ENCODE measurements around the gene CEP131. TPM values are rescaled to one million over a fixed set of nuclear protein-coding genes. Genes with fewer than 3 reads are reported as not detected.

CEP131 gene
- total and polyA plus RNA-seq, 2 of the 8 experiments (the other 6 are each of a cell fraction or from before 2014, with no cell fraction given), result 5.9 to 23.2 TPM

DNA sequence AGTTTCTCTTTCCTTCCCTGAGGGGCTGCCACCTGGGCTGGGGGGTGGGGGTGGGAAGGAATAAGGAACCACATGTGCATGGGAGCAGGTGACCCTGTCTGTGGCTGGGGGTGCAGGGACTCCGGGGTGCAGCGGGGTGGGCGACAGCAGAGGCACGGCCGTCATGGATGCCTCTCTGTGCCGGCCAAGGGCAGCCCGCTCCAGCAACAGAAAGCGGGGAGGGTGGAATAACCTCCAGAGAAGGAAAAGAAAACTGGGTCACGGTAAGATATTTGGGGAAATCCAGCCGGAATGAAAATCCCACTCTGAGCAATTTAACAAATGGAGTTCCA lies 20.5 kb upstream of the CEP131 start:
- Histone ChIP-seq H3K56ac (replicated peaks; ENCODE audit: insufficient read length, low read depth, low read length) (no peak overlapping the region), H4K91ac (replicated peaks; ENCODE audit: insufficient read length, low read length) (no peak overlapping the region)
- CTCF ChIA-PET (ENCODE audit: partially characterized antibody), result interaction anchor here (1.3 to 1.6 kb wide), 4 partner anchors 13 to 141 kb away, joined by 3 to 7 read pairs (median 6); no protein-coding TSS in a partner anchor
- TF ChIP-seq JUND (IDR thresholded peaks at IDR 0.05; ENCODE audit: low read length) (no peak), TEAD4 (IDR thresholded peaks at IDR 0.05; ENCODE audit: low read depth, low read length) (no peak), BRCA1 (IDR thresholded peaks at IDR 0.05; ENCODE audit: low read depth, low read length) (no peak), SRF (IDR thresholded peaks at IDR 0.05; ENCODE audit: low read depth, low read length) (no peak), CHD1 (IDR thresholded peaks at IDR 0.05; ENCODE audit: low read depth, low read length) (no peak), TAF1 (IDR thresholded peaks at IDR 0.05; ENCODE audit: low read depth, low read length) (no peak), RAD21 (IDR thresholded peaks at IDR 0.05 in 1 of 2, conservative IDR thresholded peaks at IDR 0.05 in 1 of 2; ENCODE audit: low read depth in 2 of 2, low read length in 2 of 2) (no peak), MAFK (IDR thresholded peaks at IDR 0.05; ENCODE audit: low read depth, low read length) (no peak), RBBP5 (IDR thresholded peaks at IDR 0.05; ENCODE audit: borderline replicate concordance, low read depth, low read length) (no peak)
- TF ChIP-seq, protein P1, sequence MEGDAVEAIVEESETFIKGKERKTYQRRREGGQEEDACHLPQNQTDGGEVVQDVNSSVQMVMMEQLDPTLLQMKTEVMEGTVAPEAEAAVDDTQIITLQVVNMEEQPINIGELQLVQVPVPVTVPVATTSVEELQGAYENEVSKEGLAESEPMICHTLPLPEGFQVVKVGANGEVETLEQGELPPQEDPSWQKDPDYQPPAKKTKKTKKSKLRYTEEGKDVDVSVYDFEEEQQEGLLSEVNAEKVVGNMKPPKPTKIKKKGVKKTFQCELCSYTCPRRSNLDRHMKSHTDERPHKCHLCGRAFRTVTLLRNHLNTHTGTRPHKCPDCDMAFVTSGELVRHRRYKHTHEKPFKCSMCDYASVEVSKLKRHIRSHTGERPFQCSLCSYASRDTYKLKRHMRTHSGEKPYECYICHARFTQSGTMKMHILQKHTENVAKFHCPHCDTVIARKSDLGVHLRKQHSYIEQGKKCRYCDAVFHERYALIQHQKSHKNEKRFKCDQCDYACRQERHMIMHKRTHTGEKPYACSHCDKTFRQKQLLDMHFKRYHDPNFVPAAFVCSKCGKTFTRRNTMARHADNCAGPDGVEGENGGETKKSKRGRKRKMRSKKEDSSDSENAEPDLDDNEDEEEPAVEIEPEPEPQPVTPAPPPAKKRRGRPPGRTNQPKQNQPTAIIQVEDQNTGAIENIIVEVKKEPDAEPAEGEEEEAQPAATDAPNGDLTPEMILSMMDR (IDR thresholded peaks at IDR 0.05; ENCODE audit: control extremely low read depth in 1 of 3, insufficient read depth in 1 of 3, low read depth in 1 of 3, low read length in 3 of 3), result no peak
- TF ChIP-seq, protein P2, sequence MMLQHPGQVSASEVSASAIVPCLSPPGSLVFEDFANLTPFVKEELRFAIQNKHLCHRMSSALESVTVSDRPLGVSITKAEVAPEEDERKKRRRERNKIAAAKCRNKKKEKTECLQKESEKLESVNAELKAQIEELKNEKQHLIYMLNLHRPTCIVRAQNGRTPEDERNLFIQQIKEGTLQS (IDR thresholded peaks at IDR 0.05; ENCODE audit: insufficient read depth, low read depth, low read length), result no peak

More for the DNA sequence above, 20.5 kb upstream of the CEP131 start:
- H3K4me3 ChIP-seq (ENCODE audit: extremely low read depth in 1 of 4, insufficient read depth in 2 of 4, low read depth in 3 of 4, low read length in 4 of 4), result no peak overlapping the region
- H3K23ac ChIP-seq (ENCODE audit: insufficient read length), result no peak overlapping the region
- peaks cover 0 to 8% (median 3%) of the 10 kb centered on the region in 4 experiments; a peak in 2 of 7 replicates for H3K4me1 ChIP-seq (replicated peaks in 1 of 4; ENCODE audit: control insufficient read depth in 3 of 4, insufficient read depth in 4 of 4, low read length in 3 of 4)
- POLR2A ChIA-PET (ENCODE audit: partially characterized antibody), result interaction anchor here (1.3 kb wide), 1 partner anchor 276 kb away, joined by 3 read pairs; no protein-coding TSS in a partner anchor
- H3K27me3 ChIP-seq (replicated peaks in 1 of 4; ENCODE audit: control insufficient read depth in 3 of 4, extremely low read depth in 1 of 4, insufficient read depth in 3 of 4, low read length in 3 of 4), result no peaks in the 10 kb centered on the region
- DNase-seq (ENCODE audit: low read depth in 1 of 2, low spot score in 2 of 2), result no peak
- H4K20me1 ChIP-seq (replicated peaks in 1 of 2; ENCODE audit: control insufficient read depth in 1 of 2, insufficient read depth in 2 of 2, low read length in 2 of 2), result peaks cover 10 to 17% of the 10 kb centered on the region in 2 experiments
- 0 out of 2 replicates have a peak overlapping the region, but pooled peaks have one; percentile 76 for H4K8ac ChIP-seq (ENCODE audit: extremely low read depth, insufficient read depth, low read length)
- H2AFZ ChIP-seq (ENCODE audit: low read length), result no peak overlapping the region
- no peaks in the 10 kb centered on the region for H3K9me3 ChIP-seq (ENCODE audit: insufficient read depth in 2 of 2, low read depth in 1 of 2, low read length in 1 of 2)
- H3K36me3 ChIP-seq (ENCODE audit: control insufficient read depth in 2 of 4, insufficient read depth in 4 of 4, low read length in 3 of 4), result no peaks in the 10 kb centered on the region
- H3K4me2 ChIP-seq (ENCODE audit: insufficient read depth in 1 of 2, low read depth in 2 of 2, low read length in 2 of 2), result no peak overlapping the region
- H2BK12ac ChIP-seq (ENCODE audit: low read depth, low read length), result no peak overlapping the region
- H2BK15ac ChIP-seq (ENCODE audit: low read length), result no peak overlapping the region
- no peak overlapping the region for H2BK20ac ChIP-seq (ENCODE audit: low read length)
- WGBS, 2 experiments (ENCODE audit: extremely low coverage in 1 of 2, insufficient coverage in 1 of 2, insufficient read length in 1 of 2, insufficient replicate concordance in 2 of 2, low coverage in 1 of 2, low lambda C conversion rate in 2 of 2, missing lambda C conversion rate in 1 of 2), result 89% methylated on average over 5 of the region's 10 CpGs; no CpG with 5 or more reads in 1 of the 2 experiments
- H3K23me2 ChIP-seq (ENCODE audit: low read depth, low read length), result peaks cover 8% of the 10 kb centered on the region; the same call in 1 of the 2 replicates
- H3K4ac ChIP-seq (replicated peaks; ENCODE audit: insufficient read length, low read depth, low read length), result no peak overlapping the region
- H2BK120ac ChIP-seq (replicated peaks; ENCODE audit: low read depth, low read length), result no peak overlapping the region
- H3K9ac ChIP-seq (replicated peaks in 1 of 4; ENCODE audit: extremely low read depth in 1 of 4, low read depth in 3 of 4, low read length in 3 of 4), result no peak overlapping the region
- no peaks in the 10 kb centered on the region; the same call in 1 of the 2 replicates for H3K79me1 ChIP-seq (ENCODE audit: low read depth, low read length)
- no peak overlapping the region for H4K5ac ChIP-seq (ENCODE audit: insufficient read length, low read depth, low read length)
- no peak overlapping the region for H2AK5ac ChIP-seq (ENCODE audit: low read depth, low read length)
- H2BK5ac ChIP-seq (ENCODE audit: low read depth, low read length), result no peak overlapping the region
- peaks cover 0 to 13% of the 10 kb centered on the region in 2 experiments; a peak in 2 of 4 replicates for H3K79me2 ChIP-seq (ENCODE audit: control insufficient read depth in 1 of 2, insufficient read depth in 2 of 2, low read length in 2 of 2)
- no peak overlapping the region for H3K18ac ChIP-seq (ENCODE audit: extremely low read depth, low read length)
- no peak overlapping the region for H3K27ac ChIP-seq (ENCODE audit: low read depth, low read length)
- no peak for FAIRE-seq
- H3K14ac ChIP-seq (ENCODE audit: insufficient read length), result no peak overlapping the region

All from H1 (cell line).